H9 (cell line): ENCODE measurements around the gene SRP72. TPM values are rescaled to one million over a fixed set of nuclear protein-coding genes. Genes with fewer than 3 reads are reported as not detected.

Experiments
- DNase-seq: peaks from one replicate; pipeline ENCODE4 v3.0.0-alpha.2; 2017
- H2AFZ ChIP-seq: one replicate; pipeline ENCODE4 v1.6.1; 2013; ENCODE audit warnings: mild to moderate bottlenecking, low read length, control low read depth, moderate library complexity
- H2AK5ac ChIP-seq: 2 replicates; pipeline ENCODE4 v1.6.1; 2013; ENCODE audit warnings: low read length, control low read depth, mixed read lengths; ENCODE audit not compliant: insufficient read length
- H2BK120ac ChIP-seq: one replicate; pipeline ENCODE4 v1.6.1; 2013; ENCODE audit warnings: low read depth, mild to moderate bottlenecking, low read length, control low read depth, inconsistent platforms; ENCODE audit not compliant: poor library complexity, severe bottlenecking
- H2BK12ac ChIP-seq: 2 replicates; pipeline ENCODE4 v1.6.1; 2013; ENCODE audit warnings: low read length, control low read depth, mixed read lengths, low read depth; ENCODE audit not compliant: insufficient read length
- H2BK15ac ChIP-seq: 2 replicates; pipeline ENCODE4 v1.6.1; 2013; ENCODE audit warnings: low read depth, low read length, control low read depth
- H2BK20ac ChIP-seq: one replicate; pipeline ENCODE4 v1.6.1; 2013; ENCODE audit warnings: low read depth, mild to moderate bottlenecking, low read length, control low read depth, inconsistent platforms; ENCODE audit not compliant: poor library complexity, severe bottlenecking
- H2BK5ac ChIP-seq: 2 replicates; pipeline ENCODE4 v1.6.1; 2013; ENCODE audit warnings: low read length, control low read depth, mixed read lengths; ENCODE audit not compliant: insufficient read length
- H3K14ac ChIP-seq: 2 replicates; pipeline ENCODE4 v1.6.1; 2013; ENCODE audit warnings: low read length, control low read depth; ENCODE audit not compliant: insufficient read depth
- H3K18ac ChIP-seq: 2 replicates; pipeline ENCODE4 v1.6.1; 2013; ENCODE audit warnings: low read depth, mild to moderate bottlenecking, mixed read lengths, low read length, control low read depth; ENCODE audit not compliant: insufficient read length
- H3K23ac ChIP-seq: 2 replicates; pipeline ENCODE4 v1.6.1; 2013; ENCODE audit warnings: low read length, control low read depth, mixed read lengths, low read depth; ENCODE audit not compliant: insufficient read length
- H3K23me2 ChIP-seq: 2 replicates; pipeline ENCODE4 v1.6.1; 2013; ENCODE audit warnings: low read depth, mild to moderate bottlenecking, mixed read lengths, low read length, control low read depth; ENCODE audit not compliant: insufficient read length, poor library complexity, severe bottlenecking
- H3K27ac ChIP-seq: 2 replicates; pipeline ENCODE4 v1.5.1; 2013; ENCODE audit warnings: low read length, control low read depth, mixed read lengths, low read depth; ENCODE audit not compliant: insufficient read length
- H3K27me3 ChIP-seq: 2 replicates; pipeline ENCODE4 v1.6.1; 2013; ENCODE audit warnings: low read length, control low read depth, inconsistent platforms; ENCODE audit not compliant: insufficient read depth
- H3K4ac ChIP-seq: 2 replicates; pipeline ENCODE4 v1.6.1; 2013; ENCODE audit warnings: low read depth, mild to moderate bottlenecking, control low read depth, inconsistent platforms, low read length, moderate library complexity
- H3K4me1 ChIP-seq: 2 replicates; pipeline ENCODE4 v1.6.1; 2013; ENCODE audit warnings: low read length, control low read depth, inconsistent platforms; ENCODE audit not compliant: insufficient read depth
- H3K4me2 ChIP-seq: 2 replicates; pipeline ENCODE4 v1.6.1; 2013; ENCODE audit warnings: low read length, control low read depth, mixed read lengths; ENCODE audit not compliant: insufficient read length, insufficient read depth
- H3K56ac ChIP-seq: 2 replicates; pipeline ENCODE4 v1.6.1; 2013; ENCODE audit warnings: low read depth, mild to moderate bottlenecking, mixed read lengths, low read length, control low read depth; ENCODE audit not compliant: insufficient read length
- H3K79me1 ChIP-seq: 2 replicates; pipeline ENCODE4 v1.6.1; 2013; ENCODE audit warnings: low read depth, mild to moderate bottlenecking, moderate library complexity, low read length, control low read depth, inconsistent platforms; ENCODE audit not compliant: insufficient read depth, poor library complexity, severe bottlenecking
- H3K79me2 ChIP-seq: 2 replicates; pipeline ENCODE4 v1.6.1; 2013; ENCODE audit warnings: low read length, control low read depth, inconsistent platforms; ENCODE audit not compliant: insufficient read depth
- H3K9ac ChIP-seq: 2 replicates; pipeline ENCODE4 v1.6.1; 2013; ENCODE audit warnings: low read length, control low read depth, mixed read lengths; ENCODE audit not compliant: insufficient read length; ENCODE audit errors: extremely low read depth
- H3K9me3 ChIP-seq: one replicate; pipeline ENCODE4 v1.6.1; 2013; ENCODE audit warnings: low read depth, low read length, inconsistent platforms; ENCODE audit not compliant: control insufficient read depth
- H3T11ph ChIP-seq: one replicate; pipeline ENCODE4 v1.6.1; 2013; ENCODE audit warnings: mild to moderate bottlenecking, low read length, control low read depth, inconsistent platforms
- H4K20me1 ChIP-seq: one replicate; pipeline ENCODE4 v1.6.1; 2013; ENCODE audit not compliant: control insufficient read depth, insufficient read length, insufficient read depth
- H4K5ac ChIP-seq: 2 replicates; pipeline ENCODE4 v1.6.1; 2013; ENCODE audit warnings: low read depth, mild to moderate bottlenecking, mixed read lengths, low read length, control low read depth; ENCODE audit not compliant: insufficient read length
- H4K8ac ChIP-seq: replicated peaks from 2 replicates; pipeline ENCODE4 v1.6.1; 2013; ENCODE audit warnings: low read length, control low read depth, mixed read lengths, low read depth; ENCODE audit not compliant: insufficient read length
- H4K91ac ChIP-seq: 2 replicates; pipeline ENCODE4 v1.6.1; 2013; ENCODE audit warnings: low read depth, mild to moderate bottlenecking, moderate library complexity, mixed read lengths, low read length, control low read depth; ENCODE audit not compliant: insufficient read length
- H3K27ac Mint-ChIP-seq, 3 experiments: 2 replicates in 2 of 3; 3 replicates in 1 of 3; pipeline ENCODE4 v1.8.0; 2020 to 2021; ENCODE audit warnings: mixed read lengths in 3 of 3, mild to moderate bottlenecking in 1 of 3, moderate library complexity in 1 of 3
- H3K27me3 Mint-ChIP-seq: 2 replicates; pipeline ENCODE4 v1.8.0; 2021; ENCODE audit warnings: low read depth, mild to moderate bottlenecking, moderate library complexity, mixed read lengths
- H3K36me3 Mint-ChIP-seq, 3 experiments: 2 replicates in 2 of 3; 3 replicates in 1 of 3; pipeline ENCODE4 v1.8.0; 2020 to 2021; ENCODE audit warnings: low read depth in 3 of 3, mixed read lengths in 3 of 3; ENCODE audit not compliant: insufficient read depth in 1 of 3
- H3K4me1 Mint-ChIP-seq, 2 experiments: 2 replicates each; pipeline ENCODE4 v1.8.0; 2020; ENCODE audit warnings: mixed read lengths in 2 of 2
- H3K4me3 Mint-ChIP-seq, 2 experiments: 2 replicates in 1 of 2; 3 replicates in 1 of 2; pipeline ENCODE4 v1.8.0; 2020 to 2021; ENCODE audit warnings: mild to moderate bottlenecking in 2 of 2, mixed read lengths in 2 of 2, moderate library complexity in 1 of 2
- H3K9me3 Mint-ChIP-seq, 2 experiments: 2 replicates in 1 of 2; 3 replicates in 1 of 2; pipeline ENCODE4 v1.8.0; 2020; ENCODE audit warnings: mild to moderate bottlenecking in 2 of 2, mixed read lengths in 2 of 2, moderate library complexity in 1 of 2
- WGBS: extraction: QIAGEN DNeasy Blood & Tissue Kit; methylation state at CpG from one replicate; pipeline ENCODE4 v1.1.7; 2013; ENCODE audit warnings: missing lambda C conversion rate, low lambda C conversion rate, mixed read lengths; ENCODE audit not compliant: insufficient read length; ENCODE audit errors: extremely low coverage; 5-methylcytosine and 5-hydroxymethylcytosine counted together
- total RNA-seq: library from RNA; stranded (reverse); gene quantifications from 2 replicates; pipeline ENCODE4 v1.2.1, GENCODE V29; 2021
- TF ChIP-seq, protein P1 (sequence below): fragments of 200-600 bp; sonication (generic); conservative IDR thresholded peaks from 3 replicates; pipeline ENCODE4 v1.8.0; 2021; ENCODE audit warnings: antibody characterized with exemption, mild to moderate bottlenecking

The SRP72 gene
- total RNA-seq, 1 experiment from 2014 or later: 141 TPM

DNA sequence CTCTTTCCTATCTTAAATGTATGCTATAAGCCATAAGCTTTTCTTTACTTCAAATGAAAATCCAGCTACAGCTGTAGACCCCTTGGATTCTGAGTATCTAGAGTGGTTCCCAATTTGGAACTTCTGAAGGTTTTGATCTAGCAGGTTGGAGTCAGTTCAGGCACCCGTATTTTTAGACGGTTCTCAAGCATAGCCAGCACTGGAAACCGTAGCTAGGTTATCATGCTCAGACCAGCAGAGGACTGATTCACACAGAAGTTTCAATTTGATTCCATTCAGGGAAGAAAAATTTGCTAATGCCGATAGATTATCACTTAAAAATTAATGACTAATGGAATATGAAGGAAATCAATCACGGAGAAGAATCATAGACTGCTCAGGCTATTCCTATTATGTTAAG is 43.2 kb upstream of the SRP72 start:
- no CpG with 5 or more reads among the region's 5 CpGs for WGBS

More for the DNA sequence above, 43.2 kb upstream of the SRP72 start:
- Histone ChIP-seq H3K4me2 (no peak overlapping the region), H3T11ph (no peak overlapping the region), H3K14ac (no peak overlapping the region), H3K9ac (no peak overlapping the region), H3K18ac (no peak overlapping the region), H2BK120ac (no peak overlapping the region), H2BK20ac (no peak overlapping the region), H4K20me1 (no peaks in the 10 kb centered on the region), H4K8ac (no peak overlapping the region), H3K9me3 (no peaks in the 10 kb centered on the region), H2BK12ac (no peak overlapping the region), H3K23ac (no peak overlapping the region), H3K56ac (no peak overlapping the region), H3K27ac (no peak overlapping the region), H4K91ac (no peak overlapping the region), H3K4ac (no peak overlapping the region), H3K27me3 (no peaks in the 10 kb centered on the region), H2BK15ac (no peak overlapping the region), H2BK5ac (no peak overlapping the region), H3K79me1 (peaks cover 3% of the 10 kb centered on the region), H2AFZ (no peak overlapping the region), H3K79me2 (peaks cover 52% of the 10 kb centered on the region), H3K23me2 (no peaks in the 10 kb centered on the region), H3K4me1 (peaks cover 2% of the 10 kb centered on the region; the same call in 1 of the 2 replicates), H4K5ac (no peak overlapping the region), H2AK5ac (no peak overlapping the region)
- Mint-ChIP-seq H3K4me1 (peaks cover 22 to 24% of the 10 kb centered on the region in 2 experiments), H3K27ac (peak overlapping the region in 2 of 3 experiments; percentile 5 to 47; a peak in 2 of 7 replicates), H3K27me3 (no peaks in the 10 kb centered on the region), H3K9me3 (peaks cover 7 to 8% of the 10 kb centered on the region in 2 experiments; a peak in 3 of 5 replicates), H3K4me3 (no peak overlapping the region; a peak in 1 of 5 replicates), H3K36me3 (peaks cover 31 to 38% (median 35%) of the 10 kb centered on the region in 3 experiments)
- TF ChIP-seq, protein P1, sequence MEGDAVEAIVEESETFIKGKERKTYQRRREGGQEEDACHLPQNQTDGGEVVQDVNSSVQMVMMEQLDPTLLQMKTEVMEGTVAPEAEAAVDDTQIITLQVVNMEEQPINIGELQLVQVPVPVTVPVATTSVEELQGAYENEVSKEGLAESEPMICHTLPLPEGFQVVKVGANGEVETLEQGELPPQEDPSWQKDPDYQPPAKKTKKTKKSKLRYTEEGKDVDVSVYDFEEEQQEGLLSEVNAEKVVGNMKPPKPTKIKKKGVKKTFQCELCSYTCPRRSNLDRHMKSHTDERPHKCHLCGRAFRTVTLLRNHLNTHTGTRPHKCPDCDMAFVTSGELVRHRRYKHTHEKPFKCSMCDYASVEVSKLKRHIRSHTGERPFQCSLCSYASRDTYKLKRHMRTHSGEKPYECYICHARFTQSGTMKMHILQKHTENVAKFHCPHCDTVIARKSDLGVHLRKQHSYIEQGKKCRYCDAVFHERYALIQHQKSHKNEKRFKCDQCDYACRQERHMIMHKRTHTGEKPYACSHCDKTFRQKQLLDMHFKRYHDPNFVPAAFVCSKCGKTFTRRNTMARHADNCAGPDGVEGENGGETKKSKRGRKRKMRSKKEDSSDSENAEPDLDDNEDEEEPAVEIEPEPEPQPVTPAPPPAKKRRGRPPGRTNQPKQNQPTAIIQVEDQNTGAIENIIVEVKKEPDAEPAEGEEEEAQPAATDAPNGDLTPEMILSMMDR: no peak
- no peak for DNase-seq
